Stimulated activated CD4-positive, alpha-beta T cell treated with anti-CD3 and anti-CD28 coated beads, Interleukin-1b, Interleukin-23, amount 100 ng/mL, for 4 hours (primary cell): Measurements from ENCODE around the gene FRMD4A.

Source experiments
- DNase-seq, 2 donors: peaks; one replicate each; pipeline ENCODE4 v3.0.0-alpha.2; 2020; ENCODE audit warnings: low read depth in 2 of 2

Gene FRMD4A

GRCh38 chr10:13703997-13704536 lies 626.7 kb downstream of the FRMD4A start:
- no peak for DNase-seq

- DNase-seq: no peak
Measured at GRCh38 chr10:13703101-13703818, 627.5 kb downstream of the FRMD4A start.

DNA sequence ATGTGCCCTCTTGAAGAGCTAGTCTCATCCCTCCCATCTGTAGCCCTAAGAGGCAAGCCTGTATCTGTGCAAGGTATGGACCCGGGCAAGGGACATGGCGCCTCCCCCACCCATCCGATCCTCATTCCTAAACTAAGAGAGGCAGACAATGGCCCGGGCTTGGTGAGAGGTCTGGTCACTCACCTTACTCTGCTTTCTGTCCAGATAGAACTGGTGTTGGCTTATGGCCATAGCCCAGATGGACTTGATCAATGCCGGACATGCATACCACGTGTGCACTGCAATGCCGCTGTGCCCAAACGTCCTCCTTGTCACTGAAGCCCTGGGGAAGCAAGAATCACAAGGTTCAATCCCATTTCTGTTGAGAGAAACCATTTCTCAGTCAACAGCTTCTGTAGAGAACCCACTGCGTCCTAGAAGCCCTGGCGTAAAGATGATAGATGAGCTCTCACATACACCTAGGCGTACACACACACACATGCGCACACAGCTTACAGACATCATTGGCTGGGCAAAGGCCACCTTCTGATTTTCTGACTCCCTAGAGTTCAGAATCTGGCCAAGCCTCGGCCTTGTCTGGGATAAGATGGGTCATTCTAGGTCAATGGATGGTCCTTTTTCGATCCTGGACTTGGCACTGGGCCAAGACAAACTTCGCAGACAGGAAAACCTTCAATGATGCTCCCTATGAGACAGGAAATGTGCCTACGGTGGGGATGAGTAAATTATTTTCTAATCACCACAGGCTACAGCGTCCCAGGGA lies 629.4 kb downstream of the FRMD4A start:
- no peak for DNase-seq

DNA sequence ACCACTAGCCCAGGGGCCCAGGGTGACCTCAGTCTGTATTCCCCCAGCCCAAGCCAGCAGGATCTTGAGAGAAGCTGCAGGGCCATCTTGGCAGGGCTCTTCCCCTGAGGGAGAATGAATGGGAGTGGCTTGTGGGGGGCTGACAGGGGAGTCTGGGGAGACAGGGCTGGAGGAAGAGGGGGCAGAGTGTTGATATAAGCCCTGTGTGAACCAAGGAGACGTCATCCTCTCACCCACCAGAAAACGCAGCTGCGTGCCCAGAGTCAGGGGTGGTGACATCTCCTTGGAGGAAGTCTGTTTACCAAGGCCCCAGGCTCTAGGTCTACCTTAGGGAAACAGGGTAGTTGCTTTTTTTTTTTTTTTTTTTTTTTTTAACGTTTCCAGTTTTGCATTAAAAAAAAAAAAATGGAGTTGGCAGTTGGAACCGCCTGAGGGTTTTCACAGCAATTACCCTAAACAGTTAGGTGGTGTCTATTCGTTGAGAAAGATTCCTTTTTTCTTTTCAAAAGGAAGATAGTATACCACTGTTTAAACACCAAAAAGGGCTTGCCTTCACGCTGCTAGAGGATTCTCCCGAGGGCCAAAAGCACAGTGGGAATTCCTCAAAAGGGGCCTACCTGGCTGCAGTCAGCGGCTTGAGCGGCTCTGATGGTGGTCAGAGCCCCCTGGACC lies 630.1 kb downstream of the FRMD4A start:
- DNase-seq: no peak

- DNase-seq: no peak
Measured at GRCh38 chr10:13699216-13699615, 631.5 kb downstream of the FRMD4A start.

GRCh38 chr10:13698217-13698616 lies 632.5 kb downstream of the FRMD4A start:
- no peak for DNase-seq

DNA sequence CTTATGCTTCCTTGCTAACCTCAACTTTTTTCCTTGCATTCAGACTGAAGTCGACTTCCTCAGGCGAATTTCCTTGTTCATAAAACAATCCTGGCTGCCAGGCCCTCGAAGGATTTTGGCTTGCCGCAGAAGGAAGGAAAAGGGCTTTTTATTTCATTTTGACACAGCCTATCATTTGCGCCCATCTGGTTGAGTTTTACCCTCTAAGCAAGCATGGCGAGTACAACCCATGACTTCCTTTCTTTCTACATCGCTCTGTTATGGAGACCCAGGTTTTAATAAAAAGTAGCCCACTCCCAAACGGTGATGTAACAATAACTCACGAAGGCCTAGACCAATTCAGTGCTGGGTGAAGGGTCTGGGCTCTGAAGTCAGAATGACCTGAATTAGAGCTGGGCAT lies 634.7 kb downstream of the FRMD4A start:
- no peak for DNase-seq

GRCh38 chr10:13695588-13695987 lies 635.1 kb downstream of the FRMD4A start:
- no peak for DNase-seq

DNA sequence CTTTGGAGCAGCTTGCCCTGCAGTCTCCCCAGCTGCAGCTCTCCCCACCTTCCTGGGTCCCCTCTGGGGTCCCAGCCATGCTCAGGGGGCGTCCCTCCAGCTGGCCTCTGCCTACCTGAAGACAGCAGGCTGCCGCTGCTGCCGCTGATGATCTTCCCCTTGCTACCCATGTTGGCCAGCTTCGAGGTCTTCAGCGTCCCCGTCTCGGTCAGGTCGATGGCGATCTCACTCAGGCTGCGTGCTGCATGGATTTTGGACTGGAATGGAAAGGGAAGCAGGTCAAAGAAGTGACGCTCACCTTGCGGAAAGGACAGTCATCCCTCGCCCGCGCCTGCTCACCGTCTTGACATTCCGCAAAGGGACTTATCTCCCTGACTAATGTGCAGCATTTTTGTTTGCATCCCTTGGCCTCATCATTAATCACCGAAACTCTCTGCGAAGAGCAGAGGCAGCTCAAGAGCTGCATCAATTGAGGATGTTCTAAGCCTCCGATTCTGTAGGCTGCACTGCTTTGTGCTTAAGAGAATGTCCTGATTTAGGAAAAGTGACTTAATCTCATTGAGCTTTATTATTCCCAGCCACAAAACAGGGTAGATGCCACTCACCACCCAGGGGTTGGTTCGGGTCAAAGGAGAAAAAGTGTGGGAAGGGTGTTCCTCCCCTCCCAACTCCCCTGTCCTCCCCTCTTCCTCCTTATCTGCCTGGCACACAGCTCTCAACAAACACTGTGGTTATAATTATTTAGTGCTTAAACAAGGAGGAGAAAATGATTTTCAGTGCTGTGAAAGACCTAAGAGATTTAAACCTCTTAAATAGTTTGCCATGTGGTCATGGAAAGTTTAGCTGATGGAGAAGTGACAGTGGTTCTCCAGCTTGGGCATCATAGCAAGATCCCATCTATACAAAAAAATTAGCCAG lies 636.7 kb downstream of the FRMD4A start:
- DNase-seq: no peak

GRCh38 chr10:13690281-13690825 lies 640.4 kb downstream of the FRMD4A start:
- no peak for DNase-seq

DNA sequence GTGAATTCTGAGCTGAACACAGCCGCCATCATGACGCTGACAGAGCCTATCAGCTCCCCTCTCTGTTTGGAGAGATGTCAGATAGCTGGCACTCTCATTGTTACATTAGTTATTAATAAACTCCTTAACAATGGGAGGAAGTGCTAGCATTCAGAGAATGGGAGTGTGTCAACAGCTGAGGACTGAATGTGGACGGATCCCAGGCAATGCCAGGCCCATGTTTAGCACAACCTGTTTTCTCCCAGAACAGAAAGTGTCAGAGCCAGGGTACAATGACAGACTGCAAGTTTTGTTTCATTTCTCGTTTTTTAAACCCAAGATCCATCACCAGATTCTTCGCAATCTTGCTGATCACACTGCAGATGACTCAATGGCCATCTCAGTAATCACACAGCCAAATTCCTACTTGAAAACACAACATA lies 644.4 kb downstream of the FRMD4A start:
- no peak for DNase-seq

DNA sequence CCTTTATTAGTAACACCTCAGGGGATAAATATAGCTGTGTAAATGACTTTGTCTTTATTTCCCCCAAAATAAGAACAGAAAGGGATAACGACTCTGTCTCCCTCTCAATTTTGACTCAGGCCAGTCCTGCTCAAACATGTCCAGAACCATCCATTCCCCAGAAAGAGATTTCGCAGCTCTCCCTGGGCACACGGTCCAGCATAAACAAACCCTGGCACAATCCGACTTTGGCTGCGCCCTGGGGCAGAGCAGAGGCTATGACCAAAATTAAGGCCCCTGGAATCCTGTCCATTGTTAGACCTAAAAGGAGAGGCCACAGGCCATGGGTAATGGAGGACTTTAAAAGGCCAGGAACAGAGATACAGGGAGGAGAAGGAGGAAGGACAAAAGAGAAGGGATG lies 644.8 kb downstream of the FRMD4A start:
- DNase-seq: no peak

- no peak for DNase-seq
Measured at GRCh38 chr10:13684806-13685482, 645.8 kb downstream of the FRMD4A start.

- DNase-seq: no peak
Measured at GRCh38 chr10:13684252-13684791, 646.4 kb downstream of the FRMD4A start.

DNA sequence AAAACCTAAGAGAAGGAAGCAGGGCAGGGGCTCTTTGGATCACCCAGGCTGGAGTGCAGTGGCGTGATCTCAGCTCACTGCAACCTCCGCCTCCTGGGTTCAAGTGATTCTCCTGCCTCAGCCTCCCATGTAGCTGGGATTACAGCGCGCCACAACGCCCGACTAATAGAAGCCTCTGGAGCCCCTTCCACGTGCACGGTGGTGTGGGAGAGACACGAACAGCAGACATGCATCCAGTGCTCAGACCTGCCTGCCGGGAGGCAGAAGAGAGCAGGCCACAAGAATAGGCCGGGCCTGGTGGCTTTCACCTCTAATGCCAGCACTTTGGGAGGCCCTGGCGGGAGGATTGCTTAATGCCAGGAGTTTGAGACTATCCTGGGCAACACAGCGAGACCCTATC lies 647.7 kb downstream of the FRMD4A start:
- no peak for DNase-seq

- DNase-seq: no peak
Measured at GRCh38 chr10:13681960-13682359, 648.8 kb downstream of the FRMD4A start.

GRCh38 chr10:13681528-13681927 lies 649.2 kb downstream of the FRMD4A start:
- DNase-seq: no peak

- no peak for DNase-seq
Measured at GRCh38 chr10:13681095-13681494, 649.6 kb downstream of the FRMD4A start.

- DNase-seq: no peak
Measured at GRCh38 chr10:13678101-13678843, 652.5 kb downstream of the FRMD4A start.
